ENCODE results near the gene RHCE. TPM values are rescaled to one million over a fixed set of nuclear protein-coding genes. Genes with fewer than 3 reads are reported as not detected.
A peak's percentile ranks its signal among the peaks of the same experiment; 100 is the strongest.
"Not testable (repeated sequence)": the region's sequence is repeated elsewhere in the genome, so short reads cannot be mapped to it uniquely, and the experiment has no call there.

Gene RHCE
- total and polyA plus RNA-seq, 12 donors, result 0.59 to 4.0 (median 1.1) TPM; not detected in 5

- Histone ChIP-seq H3K4me3 (no peak overlapping the region), H3K27ac (peak overlapping the region in 1 of 5 donors; percentile 66), H3K9me3 (replicated peaks in 1 of 3) (no peaks in the 10 kb centered on the region), H3K4me1 (replicated peaks in 1 of 2) (peaks cover 0 to 5% of the 10 kb centered on the region in 2 donors), H3K36me3 (replicated peaks in 1 of 2) (no peaks in the 10 kb centered on the region), H3K27me3 (no peaks in the 10 kb centered on the region)
- peak in 4 of 7 donors; percentile 18 to 39 (median 33) for DNase-seq
- intact Hi-C loops (cut with DNase I), result no loop called here
- TF ChIP-seq POLR2A (IDR thresholded peaks at IDR 0.05) (no peak), CTCF (IDR thresholded peaks at IDR 0.05) (no peak)
- WGBS, 4 donors, result 69 to 73% (median 69%) methylated on average over 16 of the region's 16 CpGs
Observed at GRCh38 chr1:25425098-25426085, 4.8 kb upstream of the RHCE start.

GRCh38 chr1:25423206-25423605 is 2.6 kb upstream of the RHCE start:
- H3K4me3 ChIP-seq; DNase-seq; H3K27me3 ChIP-seq; intact Hi-C loops (cut with DNase I); H3K36me3 ChIP-seq (replicated peaks in 1 of 2); H3K9me3 ChIP-seq (replicated peaks in 1 of 3); H3K4me1 ChIP-seq (replicated peaks in 1 of 2); H3K27ac ChIP-seq: not testable (repeated sequence)
- 90 to 97% (median 93%) methylated on average over 3 to 6 of the region's 6 CpGs for WGBS, 4 donors

GRCh38 chr1:25419339-25419738 is 1.3 kb downstream of the RHCE start:
- H3K4me1 ChIP-seq (replicated peaks in 1 of 2); H3K4me3 ChIP-seq; H3K27me3 ChIP-seq; H3K9me3 ChIP-seq (replicated peaks in 1 of 3); DNase-seq; H3K27ac ChIP-seq; intact Hi-C loops (cut with DNase I); H3K36me3 ChIP-seq (replicated peaks in 1 of 2): not testable (repeated sequence)
- WGBS, 4 donors, result 88 to 100% (median 100%) methylated on average over 1 of the region's 1 CpG

GRCh38 chr1:25417280-25417679 is 3.3 kb downstream of the RHCE start:
- intact Hi-C loops (cut with DNase I), result not testable (repeated sequence)

GRCh38 chr1:25414578-25414977 is 6.0 kb downstream of the RHCE start:
- intact Hi-C loops (cut with DNase I), result not testable (repeated sequence)

More at GRCh38 chr1:25417280-25417679, 3.3 kb downstream of the RHCE start:
- not testable (repeated sequence) for H3K27ac ChIP-seq; H3K4me1 ChIP-seq (replicated peaks in 1 of 2); DNase-seq; H3K27me3 ChIP-seq; H3K4me3 ChIP-seq; H3K9me3 ChIP-seq (replicated peaks in 1 of 3); H3K36me3 ChIP-seq (replicated peaks in 1 of 2)
- WGBS, 4 donors, result 74 to 86% (median 83%) methylated on average over 4 of the region's 4 CpGs

GRCh38 chr1:25414157-25414556 is 6.5 kb downstream of the RHCE start:
- H3K36me3 ChIP-seq (replicated peaks in 1 of 2); H3K27me3 ChIP-seq; intact Hi-C loops (cut with DNase I); DNase-seq; H3K9me3 ChIP-seq (replicated peaks in 1 of 3); H3K27ac ChIP-seq; H3K4me3 ChIP-seq; H3K4me1 ChIP-seq (replicated peaks in 1 of 2): not testable (repeated sequence)
- 71 to 82% (median 80%) methylated on average over 2 to 3 of the region's 6 CpGs; no CpG with 5 or more reads in 1 of the 4 donors for WGBS, 4 donors

More at GRCh38 chr1:25414578-25414977, 6.0 kb downstream of the RHCE start:
- 83 to 89% methylated on average over 1 of the region's 1 CpG; no CpG with 5 or more reads in 2 of the 4 donors for WGBS, 4 donors
- DNase-seq; H3K4me1 ChIP-seq (replicated peaks in 1 of 2); H3K4me3 ChIP-seq; H3K36me3 ChIP-seq (replicated peaks in 1 of 2); H3K9me3 ChIP-seq (replicated peaks in 1 of 3); H3K27ac ChIP-seq; H3K27me3 ChIP-seq: not testable (repeated sequence)

- DNase-seq; H3K4me3 ChIP-seq; H3K27me3 ChIP-seq; H3K36me3 ChIP-seq (replicated peaks in 1 of 2); H3K9me3 ChIP-seq (replicated peaks in 1 of 3); H3K4me1 ChIP-seq (replicated peaks in 1 of 2); intact Hi-C loops (cut with DNase I); H3K27ac ChIP-seq: not testable (repeated sequence)
- WGBS, 4 donors, result 84 to 90% (median 85%) methylated on average over 12 to 13 of the region's 14 CpGs
Observed at GRCh38 chr1:25412872-25413623, 7.6 kb downstream of the RHCE start.

- DNase-seq; H3K36me3 ChIP-seq (replicated peaks in 1 of 2); intact Hi-C loops (cut with DNase I); H3K4me1 ChIP-seq (replicated peaks in 1 of 2); H3K27me3 ChIP-seq; H3K27ac ChIP-seq; H3K4me3 ChIP-seq; H3K9me3 ChIP-seq (replicated peaks in 1 of 3): not testable (repeated sequence)
- 87 to 94% (median 88%) methylated on average over 8 to 10 of the region's 10 CpGs for WGBS, 4 donors
Observed at GRCh38 chr1:25409641-25410427, 10.8 kb downstream of the RHCE start.

GRCh38 chr1:25405731-25406305 is 14.8 kb downstream of the RHCE start:
- H3K36me3 ChIP-seq (replicated peaks in 1 of 2); H3K27me3 ChIP-seq; DNase-seq; H3K4me3 ChIP-seq; H3K27ac ChIP-seq; H3K9me3 ChIP-seq (replicated peaks in 1 of 3); intact Hi-C loops (cut with DNase I); H3K4me1 ChIP-seq (replicated peaks in 1 of 2): not testable (repeated sequence)
- WGBS, 4 donors, result 77 to 90% (median 88%) methylated on average over 5 to 9 of the region's 12 CpGs

Measured in adrenal gland (tissue), 12 donors.